Upper lobe of right lung (tissue), 1 donor: ENCODE measurements around the gene TNFAIP8L3. TPM values are rescaled to one million over a fixed set of nuclear protein-coding genes. Genes with fewer than 3 reads are reported as not detected.

Experiments
- ATAC-seq: fragments of 200-7000 bp; cut with Tn5 transposase; one replicate; pipeline ENCODE4 v1.9.1; 2020; ENCODE audit warnings: mild to moderate bottlenecking, moderate library complexity
- DNase-seq: peaks from one replicate; pipeline ENCODE4 v3.0.0-alpha.2; 2020
- H3K27ac ChIP-seq: fragments of 200-600 bp; one replicate; pipeline ENCODE4 v1.8.0; 2022
- H3K27me3 ChIP-seq: fragments of 200-600 bp; one replicate; pipeline ENCODE4 v1.8.0; 2022; ENCODE audit warnings: mild to moderate bottlenecking
- H3K36me3 ChIP-seq: fragments of 200-600 bp; one replicate; pipeline ENCODE4 v1.8.0; 2022
- H3K4me1 ChIP-seq: fragments of 200-600 bp; one replicate; pipeline ENCODE4 v1.8.0; 2022
- H3K4me3 ChIP-seq: fragments of 200-600 bp; one replicate; pipeline ENCODE4 v1.8.0; 2022; ENCODE audit warnings: mild to moderate bottlenecking
- H3K9me3 ChIP-seq: fragments of 200-600 bp; one replicate; pipeline ENCODE4 v1.8.0; 2022
- CTCF ChIP-seq: fragments of 200-600 bp; IDR thresholded peaks from one replicate; pipeline ENCODE4 v1.8.0; 2022; ENCODE audit warnings: antibody characterized with exemption
- intact Hi-C: fragments of 100-400 bp; cut with DNase I; formaldehyde crosslinking; loops from one replicate; pipeline ENCODE4 v1.11.0; 2022
- total RNA-seq: library from RNA; stranded (reverse); fragmentation: NEBNext Ultra II Directional; extraction: Animal tissue kit (Norgen Biotek cat#: 25700); gene quantifications from one replicate; pipeline ENCODE4 v1.2.1, GENCODE V29; 2021
- donor health status: DM: no; HTN: yes; CAD: no; lungs with severe emphysema.

Gene TNFAIP8L3
- total RNA-seq, 1 donor from 2014 or later: 10.9 TPM

GRCh38 chr15:51079226-51079625, 15.5 kb downstream of the TNFAIP8L3 start:
- ATAC-seq: no peak

GRCh38 chr15:51077221-51078153, 17.2 kb downstream of the TNFAIP8L3 start:
- H3K27ac ChIP-seq: peak overlapping the region; percentile 34
- peaks cover 7% of the 10 kb centered on the region for H3K4me1 ChIP-seq
- H3K27me3 ChIP-seq: no peaks in the 10 kb centered on the region
- no peaks in the 10 kb centered on the region for H3K36me3 ChIP-seq
- ATAC-seq (peak; percentile 92), DNase-seq (peak; percentile 85)
- H3K9me3 ChIP-seq: no peaks in the 10 kb centered on the region
- H3K4me3 ChIP-seq: peak overlapping the region; percentile 41
- intact Hi-C loops: no loop called here
- no peak for TF ChIP-seq CTCF

More at GRCh38 chr15:51079226-51079625, 15.5 kb downstream of the TNFAIP8L3 start:
- Histone ChIP-seq H3K27ac (no peak overlapping the region), H3K27me3 (no peaks in the 10 kb centered on the region), H3K4me1 (peaks cover 7% of the 10 kb centered on the region), H3K4me3 (no peak overlapping the region), H3K36me3 (no peaks in the 10 kb centered on the region), H3K9me3 (no peaks in the 10 kb centered on the region)
- DNase-seq: no peak
- no peak for TF ChIP-seq CTCF
- intact Hi-C loops: no loop called here

- H3K9me3 ChIP-seq: no peaks in the 10 kb centered on the region
- H3K27me3 ChIP-seq: no peaks in the 10 kb centered on the region
- no peak for TF ChIP-seq CTCF
- DNase-seq (no peak), ATAC-seq (no peak)
- no peak overlapping the region for H3K27ac ChIP-seq
- no peaks in the 10 kb centered on the region for H3K36me3 ChIP-seq
- peak overlapping the region; percentile 41 for H3K4me3 ChIP-seq
- peaks cover 7% of the 10 kb centered on the region for H3K4me1 ChIP-seq
- intact Hi-C loops: no loop called here
These were observed 18.0 kb downstream of the TNFAIP8L3 start for GRCh38 chr15:51076524-51077220.

GRCh38 chr15:51075826-51076523, 18.7 kb downstream of the TNFAIP8L3 start:
- intact Hi-C loops: no loop called here
- Histone ChIP-seq H3K27ac (no peak overlapping the region), H3K9me3 (no peaks in the 10 kb centered on the region), H3K36me3 (no peaks in the 10 kb centered on the region), H3K4me1 (peaks cover 7% of the 10 kb centered on the region), H3K4me3 (no peak overlapping the region), H3K27me3 (no peaks in the 10 kb centered on the region)
- DNase-seq (no peak), ATAC-seq (no peak)
- no peak for TF ChIP-seq CTCF

GRCh38 chr15:51075364-51075763, 19.3 kb downstream of the TNFAIP8L3 start:
- intact Hi-C loops: no loop called here
- Histone ChIP-seq H3K36me3 (no peaks in the 10 kb centered on the region), H3K4me1 (peaks cover 7% of the 10 kb centered on the region), H3K4me3 (no peak overlapping the region), H3K27me3 (no peaks in the 10 kb centered on the region), H3K27ac (no peak overlapping the region), H3K9me3 (no peaks in the 10 kb centered on the region)
- DNase-seq (no peak), ATAC-seq (no peak)
- TF ChIP-seq CTCF: no peak
